GM19397 (cell line): ENCODE results near the gene MUC15.

Experiments
- ATAC-seq: cut with Tn5 transposase; IDR thresholded peaks from one replicate; pipeline ENCODE4 v1.9.1; 2021; ENCODE audit warnings: mild to moderate bottlenecking, moderate library complexity; ENCODE audit not compliant: unreplicated experiment

MUC15 gene

DNA sequence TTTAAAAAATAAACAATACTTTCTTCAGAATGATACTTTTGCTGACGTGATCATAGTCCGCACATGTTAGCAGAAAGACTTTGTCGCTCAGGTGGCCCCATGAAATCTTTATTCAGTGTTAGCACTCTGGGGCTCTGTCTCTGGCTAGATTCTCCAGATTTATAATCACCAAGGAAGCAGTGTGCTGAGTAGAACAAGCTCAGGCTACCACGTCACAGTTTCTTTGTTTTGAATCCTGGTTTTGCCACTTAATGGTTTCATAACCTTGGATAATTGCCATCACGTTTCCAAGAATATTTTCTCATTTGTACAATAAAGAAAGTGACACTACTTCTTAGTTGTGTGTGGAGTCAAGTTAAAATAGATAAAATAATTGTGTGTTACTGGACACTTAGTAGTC, 3.9 kb upstream of the MUC15 start:
- no peak for ATAC-seq

DNA sequence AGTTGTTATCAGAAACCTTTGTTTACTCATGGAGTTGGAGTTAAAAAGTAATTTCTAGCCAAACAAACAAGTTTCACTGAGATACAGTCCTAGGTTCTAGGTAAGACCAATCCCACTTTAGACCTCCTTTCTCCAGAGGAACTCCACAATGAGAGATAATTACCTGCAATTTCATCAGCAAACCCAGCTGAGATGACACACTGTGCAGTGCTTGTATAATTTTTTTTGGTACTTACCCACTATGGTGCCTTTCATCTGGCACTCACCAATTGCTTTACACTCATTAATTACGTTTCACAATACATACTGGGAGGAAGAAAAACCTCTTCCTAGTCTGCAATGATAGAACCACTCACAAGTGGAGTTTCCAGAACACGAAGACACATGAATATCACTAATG, 1.8 kb upstream of the MUC15 start:
- ATAC-seq, result no peak

DNA sequence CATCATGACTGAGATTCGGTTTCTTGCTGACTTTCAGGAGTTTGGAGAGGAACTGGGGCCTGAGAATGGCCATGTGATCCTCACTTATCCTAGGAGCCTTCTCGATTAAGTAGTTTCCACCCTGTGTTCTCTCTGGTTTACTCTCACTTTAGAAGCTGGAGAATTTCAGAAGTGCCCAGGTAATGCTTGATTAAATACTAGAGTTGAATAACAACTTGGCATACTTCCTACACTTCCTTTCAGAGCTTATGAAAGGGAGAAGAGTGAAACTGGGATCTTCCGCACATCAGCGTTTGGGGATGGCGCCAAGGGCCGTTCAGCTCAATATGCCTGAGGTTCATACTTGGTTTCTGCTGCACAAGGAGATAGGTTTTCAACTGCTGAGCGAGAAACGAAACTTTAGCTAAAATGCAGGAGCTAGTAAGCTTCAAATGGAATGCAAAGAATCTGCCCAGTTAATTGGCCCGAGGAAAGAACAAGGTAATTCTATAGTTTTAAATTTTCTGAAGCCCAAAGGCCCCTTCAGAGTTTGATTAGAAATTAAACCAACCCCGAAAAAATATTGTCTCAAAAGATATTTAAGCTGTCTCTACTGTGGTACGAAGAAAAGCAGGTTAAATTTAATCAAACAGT, 823 bp upstream of the MUC15 start:
- no peak for ATAC-seq

DNA sequence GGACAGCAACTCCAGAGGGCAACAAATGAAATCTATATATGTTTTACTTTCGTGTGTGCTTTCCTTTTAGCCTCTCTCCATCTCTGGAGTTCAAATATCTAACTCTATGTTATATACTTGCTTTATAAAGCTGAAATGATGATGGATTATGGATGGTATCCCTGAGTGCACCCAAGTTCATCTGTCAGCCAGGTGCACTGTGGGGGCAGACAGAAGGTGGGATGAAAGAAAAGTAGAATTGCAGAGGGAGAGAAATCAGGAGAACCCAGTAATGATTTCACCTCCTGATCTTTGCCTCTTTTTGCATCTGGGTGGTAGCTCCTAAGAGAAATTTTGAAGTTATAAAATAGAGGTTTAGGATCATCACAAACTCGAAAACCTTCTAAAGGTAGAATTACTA, 2.4 kb downstream of the MUC15 start:
- ATAC-seq, result no peak

DNA sequence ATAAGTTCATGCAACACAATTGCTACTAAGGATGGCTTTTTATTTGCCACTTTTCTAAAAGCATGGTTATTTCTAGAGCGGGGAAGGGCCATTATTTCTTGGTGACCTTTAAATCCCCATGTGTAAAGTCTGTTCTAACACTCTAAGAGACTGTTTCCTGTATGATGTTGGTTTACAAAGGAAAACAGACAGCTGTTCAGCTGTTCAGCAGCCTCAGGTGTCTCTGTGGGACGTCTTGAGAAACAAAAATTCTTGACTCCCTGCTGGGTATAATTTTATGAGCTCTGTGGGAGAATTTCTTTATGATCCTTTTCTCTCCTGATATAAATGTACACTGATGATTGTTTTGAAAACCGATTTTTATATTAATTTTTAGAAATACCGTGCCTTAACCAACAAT, 13.9 kb downstream of the MUC15 start:
- ATAC-seq, result no peak

DNA sequence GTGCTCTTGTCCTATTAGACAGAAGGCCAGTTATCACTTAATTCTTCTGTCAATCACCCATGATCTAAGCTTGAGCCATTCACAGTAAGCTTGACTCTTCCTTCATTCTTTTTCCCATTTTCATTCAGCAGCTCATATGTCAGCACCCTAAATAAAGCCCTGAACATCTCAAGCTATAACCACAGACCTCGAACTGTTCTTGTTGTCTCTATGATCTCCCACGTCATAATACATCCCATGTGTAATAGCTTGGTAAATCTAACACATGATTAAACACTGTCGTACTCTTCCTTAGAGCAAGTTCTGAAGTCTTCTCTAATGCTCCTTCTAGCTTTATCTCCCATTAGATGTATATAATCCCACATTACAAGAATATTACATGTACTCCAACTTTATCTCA, 14.4 kb downstream of the MUC15 start:
- ATAC-seq, result no peak

DNA sequence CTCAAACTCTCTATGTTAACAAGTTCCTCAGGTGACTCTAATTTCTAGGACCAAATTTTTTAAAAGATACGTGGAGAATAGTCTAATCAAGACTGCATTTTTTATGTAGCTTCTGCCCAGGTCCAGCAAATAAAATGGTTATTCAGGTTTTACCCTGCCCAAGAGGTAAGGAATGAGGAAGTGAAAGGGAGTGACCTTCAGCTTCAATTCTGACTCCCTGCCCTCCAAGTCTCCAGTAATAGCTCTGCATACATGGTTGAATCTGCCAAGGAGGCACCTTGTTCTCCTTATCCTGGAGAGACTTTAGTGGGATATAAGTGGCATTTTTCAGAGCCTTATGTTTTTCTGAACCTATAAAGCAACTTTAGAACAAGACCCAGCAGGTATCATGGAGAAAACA, 15.5 kb downstream of the MUC15 start:
- no peak for ATAC-seq

DNA sequence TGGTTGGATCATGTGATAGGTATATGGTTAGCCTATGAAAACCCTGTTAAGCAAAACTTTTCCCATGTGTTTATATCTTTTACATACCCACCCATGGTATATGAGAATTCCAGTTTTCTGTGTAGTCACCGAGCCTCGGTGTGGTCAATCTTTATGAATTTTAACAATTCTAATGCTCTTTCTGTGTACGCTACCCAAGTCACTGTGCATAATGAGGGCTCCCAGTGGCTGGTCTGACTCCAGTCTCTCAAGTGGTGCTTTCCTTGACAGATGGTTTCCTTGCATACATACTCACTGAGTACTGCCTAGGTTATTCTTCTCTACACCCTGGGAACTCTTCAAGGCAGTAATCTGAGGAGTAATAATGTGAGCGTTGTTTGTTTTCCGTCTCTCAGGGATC, 17.6 kb downstream of the MUC15 start:
- no peak for ATAC-seq

DNA sequence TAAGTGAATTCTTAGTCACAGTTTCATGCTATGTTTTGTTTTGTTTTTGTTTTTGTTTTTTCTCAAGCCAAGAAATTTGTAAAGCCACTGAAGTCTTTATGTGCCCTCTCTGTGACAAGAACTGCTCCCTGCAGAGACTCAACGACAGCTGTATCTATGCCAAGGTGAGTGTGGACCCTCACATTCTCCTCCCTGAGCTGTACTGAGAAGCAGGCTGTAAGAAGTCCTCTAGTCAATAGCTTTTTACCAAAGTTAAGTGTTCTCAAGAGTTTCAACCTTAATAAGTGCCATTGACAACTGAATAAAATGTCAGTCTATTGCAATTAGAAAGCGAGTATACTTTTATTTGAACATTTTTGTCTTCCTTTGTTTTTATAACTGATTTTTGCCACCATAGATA, 18.9 kb downstream of the MUC15 start:
- no peak for ATAC-seq

DNA sequence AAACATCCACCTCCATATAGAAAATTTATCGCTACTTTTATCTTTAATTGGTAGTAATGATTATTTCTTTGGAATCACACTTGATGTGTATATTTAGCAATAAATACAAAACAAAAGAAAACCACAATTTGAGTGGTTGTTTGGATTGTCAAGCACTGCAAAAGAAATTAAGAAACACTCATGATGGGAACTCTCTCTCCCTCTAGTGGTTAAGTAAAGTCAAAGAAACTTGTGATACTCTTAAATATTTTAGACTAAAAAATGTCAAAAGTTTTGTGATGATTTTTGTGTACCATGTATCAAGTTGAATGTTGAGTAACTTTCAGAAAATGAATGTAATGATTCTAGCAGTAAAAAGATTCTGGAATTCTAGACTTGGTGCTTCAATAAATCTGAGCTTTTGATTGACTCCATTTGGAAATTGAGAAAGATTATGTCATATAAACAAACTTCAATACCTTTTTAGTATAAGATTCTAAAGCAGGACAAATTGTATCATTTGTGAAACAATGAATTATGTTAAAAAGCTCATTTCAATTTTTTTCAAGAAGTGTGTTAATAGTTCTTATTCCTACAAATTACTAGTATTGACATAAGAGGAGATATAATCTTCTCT, 20.8 kb downstream of the MUC15 start:
- ATAC-seq, result no peak

DNA sequence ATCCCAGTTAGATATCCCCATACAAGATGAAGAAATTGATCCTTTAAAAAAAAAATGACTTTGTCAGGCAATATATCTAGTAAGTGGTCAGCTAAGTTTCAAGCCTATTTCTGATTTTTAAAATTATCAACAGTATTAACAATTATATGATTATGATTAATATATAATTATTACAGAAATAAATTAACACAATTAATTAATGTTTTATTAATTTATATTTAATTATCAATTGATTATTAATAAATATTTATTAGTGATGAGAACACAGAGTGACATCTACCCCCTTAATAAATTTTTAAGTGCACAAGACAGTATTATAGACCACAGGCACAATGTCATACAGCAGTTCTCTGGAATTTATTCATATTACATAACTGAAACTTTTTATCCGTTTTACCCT, 22.0 kb downstream of the MUC15 start:
- ATAC-seq, result no peak

DNA sequence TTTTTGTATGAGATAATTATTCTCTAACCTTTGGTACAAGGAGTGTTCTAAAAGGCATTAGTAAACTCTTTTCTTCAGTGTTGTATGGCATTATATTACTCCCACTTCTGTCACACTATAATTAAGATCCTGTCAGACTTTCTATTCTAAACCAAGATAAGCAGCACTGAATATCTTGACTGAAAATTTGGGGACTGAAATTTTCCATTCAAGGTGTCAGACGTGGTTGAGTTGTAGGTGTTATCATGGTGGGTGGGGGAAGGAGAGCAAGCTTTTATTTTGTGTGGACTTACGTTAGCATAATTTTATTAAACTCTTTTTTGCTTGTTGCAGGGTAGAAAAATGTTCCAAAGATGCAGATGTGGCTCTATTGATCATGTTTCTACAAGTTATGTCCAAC, 22.9 kb downstream of the MUC15 start:
- no peak for ATAC-seq

DNA sequence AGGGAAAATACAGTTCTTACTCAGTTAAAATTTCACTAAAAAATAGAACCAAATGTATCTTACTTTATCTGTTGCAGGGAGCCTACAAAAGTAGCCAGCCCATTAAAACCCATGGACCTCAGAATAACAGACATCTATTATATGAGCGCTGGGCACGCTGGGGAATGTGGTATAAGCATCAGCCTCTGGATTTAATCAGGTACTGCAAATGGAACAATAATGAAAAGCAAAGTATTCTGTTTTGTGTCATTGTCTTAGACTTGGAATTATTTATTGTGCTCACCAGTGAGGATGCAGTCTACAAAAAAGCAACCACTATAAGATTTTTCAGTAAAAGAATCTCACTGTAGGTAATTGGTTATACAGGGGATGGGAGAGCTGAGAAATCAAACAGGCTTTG, 30.2 kb downstream of the MUC15 start:
- ATAC-seq, result no peak

DNA sequence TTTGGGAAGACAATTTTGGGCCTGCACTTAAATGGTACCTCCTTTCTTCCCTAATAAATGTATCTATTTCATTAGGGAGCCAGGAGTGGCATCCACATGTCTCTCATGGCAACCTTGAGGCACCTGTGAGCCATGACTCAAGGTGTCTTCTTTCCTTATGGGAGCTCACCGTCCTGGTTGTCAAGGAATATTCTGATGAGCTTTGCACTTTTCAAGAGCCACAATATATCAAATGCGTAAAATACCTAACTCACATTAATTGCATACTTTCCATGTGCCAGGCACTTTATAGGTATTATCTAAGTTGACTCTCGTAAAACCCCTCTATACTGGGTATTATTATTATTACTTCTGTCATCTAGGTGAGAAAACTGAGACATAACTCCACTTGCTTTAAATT, 32.5 kb downstream of the MUC15 start:
- ATAC-seq, result no peak

DNA sequence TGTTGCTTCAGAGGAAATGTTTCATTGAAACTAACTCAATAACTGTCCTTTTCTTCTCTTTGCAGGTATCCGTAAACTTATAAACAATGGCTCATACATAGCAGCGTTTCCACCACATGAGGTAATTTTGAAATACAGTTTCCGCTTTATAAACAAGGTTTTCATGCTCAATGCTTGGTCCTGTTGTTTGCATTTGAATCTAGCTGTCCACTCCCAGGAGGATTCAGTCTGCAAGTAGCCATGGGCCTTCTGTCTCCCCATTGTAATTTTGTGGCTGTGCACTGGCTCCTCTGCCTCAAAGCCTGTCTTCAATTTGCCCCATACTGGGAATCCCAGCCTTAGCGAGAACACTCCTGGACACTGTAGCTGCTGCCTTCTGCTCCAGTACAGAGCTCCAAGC, 34.7 kb downstream of the MUC15 start:
- ATAC-seq, result no peak

DNA sequence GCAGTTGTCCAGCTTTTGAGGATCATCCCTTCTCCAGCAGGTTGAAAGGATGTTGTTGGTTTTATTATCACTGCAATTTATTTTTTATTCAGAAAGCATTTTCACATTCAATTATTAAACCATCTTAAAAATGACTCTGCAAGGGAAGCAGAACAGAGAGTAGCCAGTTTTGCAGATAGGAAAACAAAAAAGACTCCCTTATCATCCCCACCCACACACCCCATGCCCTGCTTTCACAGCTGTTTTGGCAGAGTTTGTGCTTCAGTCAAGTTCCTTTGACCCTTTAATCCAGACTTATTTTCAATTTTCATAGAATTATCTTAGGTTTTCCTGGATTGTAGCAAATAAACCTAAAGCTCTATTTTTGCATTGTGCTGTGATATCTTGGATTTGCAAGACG, 44.4 kb downstream of the MUC15 start:
- ATAC-seq, result no peak

DNA sequence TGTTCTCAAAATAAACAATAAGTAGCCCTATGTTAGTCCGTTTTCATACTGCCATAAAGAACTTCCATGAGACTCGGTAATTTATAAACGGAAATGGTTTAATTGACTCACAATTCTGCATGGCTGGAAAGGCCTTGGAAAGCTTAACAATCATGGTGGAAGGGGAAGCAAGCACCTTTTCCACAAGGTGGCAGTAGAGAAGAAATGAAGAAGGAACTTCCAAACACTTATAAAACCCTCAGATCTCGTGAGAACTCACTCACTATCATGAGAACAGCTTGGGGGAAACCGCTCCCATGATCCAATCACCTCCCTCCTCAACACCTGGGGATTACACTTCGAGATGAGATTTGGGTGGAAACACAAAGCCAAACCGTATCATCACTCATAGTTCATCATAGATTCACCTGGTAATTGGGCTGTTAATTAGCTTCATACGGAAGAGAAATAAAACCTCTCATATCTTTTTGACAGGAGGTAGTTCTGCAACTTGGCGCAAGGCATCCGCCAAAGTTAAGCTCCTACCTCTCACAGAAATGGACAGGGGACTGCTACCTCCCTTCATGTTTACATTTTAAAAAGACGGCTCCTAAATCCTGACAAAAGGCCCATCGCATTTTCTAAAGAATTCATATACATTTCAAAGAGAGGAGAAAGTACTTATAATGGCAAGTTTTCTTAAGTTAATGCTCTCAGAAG, 49.0 kb downstream of the MUC15 start:
- no peak for ATAC-seq

DNA sequence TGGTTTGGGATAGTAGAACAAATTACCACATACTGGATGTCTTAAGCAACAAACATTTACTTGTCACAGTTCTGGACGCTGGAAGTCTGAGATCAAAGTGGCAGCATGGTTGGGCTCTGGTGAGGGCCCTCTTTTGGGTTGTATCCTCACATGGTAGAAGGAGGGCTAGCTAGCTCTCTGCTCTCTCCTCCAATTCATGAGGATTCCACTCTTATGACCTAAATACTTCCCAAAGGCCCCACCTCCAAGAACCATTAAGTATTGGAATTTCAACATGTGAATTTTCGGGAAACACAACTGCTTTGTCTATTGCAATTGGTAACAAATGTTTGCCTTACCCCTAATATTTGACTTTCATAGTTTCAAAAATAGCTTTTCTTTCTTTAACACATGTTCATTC, 52.6 kb downstream of the MUC15 start:
- ATAC-seq, result no peak

DNA sequence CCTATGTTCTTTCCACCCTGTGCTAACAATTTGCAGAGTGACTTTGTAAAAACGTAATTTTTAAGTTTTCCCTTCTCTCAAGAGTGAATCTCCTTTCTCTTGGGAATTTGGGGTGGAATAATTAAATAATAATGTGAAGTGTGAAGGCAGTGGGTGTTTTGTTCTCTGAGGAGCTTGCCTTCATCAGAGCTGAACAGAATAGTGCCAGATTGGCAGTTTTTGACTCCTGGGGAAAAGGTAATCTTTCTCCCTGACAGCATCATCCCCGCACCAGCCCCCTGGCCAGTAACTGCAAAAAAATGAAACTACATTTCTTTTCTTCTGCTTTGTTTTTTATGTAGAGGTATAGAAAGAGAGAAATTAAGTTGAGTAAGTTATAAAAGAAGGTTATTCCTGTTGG, 59.9 kb downstream of the MUC15 start:
- ATAC-seq, result no peak

DNA sequence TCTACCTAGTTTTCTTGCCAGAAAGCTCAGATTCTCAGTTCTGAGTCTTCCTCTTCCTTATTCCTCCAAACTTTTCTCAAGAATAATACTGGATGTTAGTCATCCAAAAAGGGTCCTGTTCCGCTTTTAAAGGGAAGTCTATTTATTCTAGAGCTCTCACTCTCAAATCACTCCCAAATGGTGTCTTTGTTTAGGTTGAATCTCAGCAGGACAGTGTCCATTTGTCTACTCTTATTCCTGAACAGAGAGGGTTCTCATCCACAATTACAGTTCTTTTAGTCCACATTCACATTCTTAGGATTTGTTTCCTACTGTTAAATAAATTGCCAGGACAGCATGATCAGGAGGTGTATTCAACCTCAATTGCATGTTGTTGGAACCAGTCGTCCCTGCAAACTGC, 61.3 kb downstream of the MUC15 start:
- ATAC-seq, result no peak

DNA sequence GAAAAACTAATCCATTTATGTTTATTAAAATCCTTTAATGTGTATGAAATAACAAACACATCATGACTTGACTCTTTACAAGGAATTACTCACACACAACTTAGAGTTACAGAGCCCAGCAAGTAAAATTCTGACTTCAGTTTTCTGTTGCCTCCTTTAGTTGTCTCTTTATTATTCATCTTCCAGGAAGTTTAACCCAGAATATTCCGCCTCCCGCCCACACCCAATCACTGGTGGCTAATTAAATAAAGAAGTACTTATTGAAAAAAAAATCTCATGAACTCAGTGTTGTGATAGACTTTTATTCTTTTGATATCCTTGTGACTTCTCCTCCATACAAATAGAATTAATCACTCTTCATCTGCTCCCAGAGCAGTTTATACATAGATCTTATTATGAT, 61.9 kb downstream of the MUC15 start:
- ATAC-seq, result no peak
